SK-N-SH (cell line): ENCODE results near the gene TNFRSF14.

Source experiments
- ELF1 ChIP-seq: IDR thresholded peaks from 2 replicates; pipeline ENCODE4 v1.4.0; 2012
- EP300 ChIP-seq, 2 experiments: IDR thresholded peaks; 2 replicates each; pipeline versions ENCODE4 v1.4.0 to v1.6.1; 2012; ENCODE audit warnings: borderline replicate concordance in 1 of 2, low read depth in 1 of 2, low read length in 1 of 2
- FOSL2 ChIP-seq: IDR thresholded peaks from 2 replicates; pipeline ENCODE4 v1.4.0; 2012; ENCODE audit warnings: low read depth, mild to moderate bottlenecking, moderate library complexity, borderline replicate concordance
- GATA2 ChIP-seq: sonication (generic); formaldehyde crosslinking; IDR thresholded peaks from 2 replicates; pipeline ENCODE4 v1.5.0; 2020; ENCODE audit warnings: mild to moderate bottlenecking, missing genetic modification reagents
- MAX ChIP-seq: IDR thresholded peaks from 2 replicates; pipeline ENCODE4 v1.4.0; 2012; ENCODE audit warnings: low read depth
- POLR2AphosphoS5 ChIP-seq: IDR thresholded peaks from 2 replicates; pipeline ENCODE4 v1.6.1; 2012; ENCODE audit warnings: low read depth, low read length
- RFX5 ChIP-seq: IDR thresholded peaks from 2 replicates; pipeline ENCODE4 v1.6.1; 2012; ENCODE audit warnings: mild to moderate bottlenecking, improper control_type of control experiment, low read length
- SIN3A ChIP-seq: IDR thresholded peaks from 2 replicates; pipeline ENCODE4 v1.6.1; 2012; ENCODE audit warnings: low read depth, mild to moderate bottlenecking, low read length, moderate library complexity, borderline replicate concordance
- TF ChIP-seq, protein P1 (sequence below): fragments of 200-600 bp; sonication (generic); IDR thresholded peaks from 2 replicates; pipeline ENCODE4 v1.6.1; 2017; ENCODE audit warnings: antibody characterized with exemption, mild to moderate bottlenecking, moderate library complexity

- TF ChIP-seq MAX (no peak), EP300 (IDR thresholded peaks at IDR 0.05; ENCODE audit: borderline replicate concordance in 1 of 2, low read depth in 1 of 2, low read length in 1 of 2) (no peak), POLR2AphosphoS5 (no peak), FOSL2 (no peak), GATA2 (no peak), ELF1 (no peak), SIN3A (no peak), RFX5 (no peak)
- TF ChIP-seq, protein P1, sequence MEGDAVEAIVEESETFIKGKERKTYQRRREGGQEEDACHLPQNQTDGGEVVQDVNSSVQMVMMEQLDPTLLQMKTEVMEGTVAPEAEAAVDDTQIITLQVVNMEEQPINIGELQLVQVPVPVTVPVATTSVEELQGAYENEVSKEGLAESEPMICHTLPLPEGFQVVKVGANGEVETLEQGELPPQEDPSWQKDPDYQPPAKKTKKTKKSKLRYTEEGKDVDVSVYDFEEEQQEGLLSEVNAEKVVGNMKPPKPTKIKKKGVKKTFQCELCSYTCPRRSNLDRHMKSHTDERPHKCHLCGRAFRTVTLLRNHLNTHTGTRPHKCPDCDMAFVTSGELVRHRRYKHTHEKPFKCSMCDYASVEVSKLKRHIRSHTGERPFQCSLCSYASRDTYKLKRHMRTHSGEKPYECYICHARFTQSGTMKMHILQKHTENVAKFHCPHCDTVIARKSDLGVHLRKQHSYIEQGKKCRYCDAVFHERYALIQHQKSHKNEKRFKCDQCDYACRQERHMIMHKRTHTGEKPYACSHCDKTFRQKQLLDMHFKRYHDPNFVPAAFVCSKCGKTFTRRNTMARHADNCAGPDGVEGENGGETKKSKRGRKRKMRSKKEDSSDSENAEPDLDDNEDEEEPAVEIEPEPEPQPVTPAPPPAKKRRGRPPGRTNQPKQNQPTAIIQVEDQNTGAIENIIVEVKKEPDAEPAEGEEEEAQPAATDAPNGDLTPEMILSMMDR: no peak
Observed at GRCh38 chr1:2519029-2519685, 37.0 kb upstream of the TNFRSF14 start.
